Fibroblast of mammary gland (primary cell): ENCODE data around the gene SKI.

ENCODE experiments used
- DNase-seq: peaks from one replicate; pipeline ENCODE4 v3.0.0-alpha.2; 2010; ENCODE audit warnings: low read depth
- H3K4me3 ChIP-seq: 2 replicates; pipeline ENCODE4 v1.5.1; 2011; ENCODE audit warnings: low read depth, mild to moderate bottlenecking, low read length, moderate library complexity; ENCODE audit not compliant: control insufficient read depth
- TF ChIP-seq, protein P1 (sequence below): conservative IDR thresholded peaks from 2 replicates; pipeline ENCODE4 v1.5.1; 2011; ENCODE audit warnings: low read depth, low read length, inconsistent platforms; ENCODE audit not compliant: control insufficient read depth, insufficient read depth

The SKI gene

DNA sequence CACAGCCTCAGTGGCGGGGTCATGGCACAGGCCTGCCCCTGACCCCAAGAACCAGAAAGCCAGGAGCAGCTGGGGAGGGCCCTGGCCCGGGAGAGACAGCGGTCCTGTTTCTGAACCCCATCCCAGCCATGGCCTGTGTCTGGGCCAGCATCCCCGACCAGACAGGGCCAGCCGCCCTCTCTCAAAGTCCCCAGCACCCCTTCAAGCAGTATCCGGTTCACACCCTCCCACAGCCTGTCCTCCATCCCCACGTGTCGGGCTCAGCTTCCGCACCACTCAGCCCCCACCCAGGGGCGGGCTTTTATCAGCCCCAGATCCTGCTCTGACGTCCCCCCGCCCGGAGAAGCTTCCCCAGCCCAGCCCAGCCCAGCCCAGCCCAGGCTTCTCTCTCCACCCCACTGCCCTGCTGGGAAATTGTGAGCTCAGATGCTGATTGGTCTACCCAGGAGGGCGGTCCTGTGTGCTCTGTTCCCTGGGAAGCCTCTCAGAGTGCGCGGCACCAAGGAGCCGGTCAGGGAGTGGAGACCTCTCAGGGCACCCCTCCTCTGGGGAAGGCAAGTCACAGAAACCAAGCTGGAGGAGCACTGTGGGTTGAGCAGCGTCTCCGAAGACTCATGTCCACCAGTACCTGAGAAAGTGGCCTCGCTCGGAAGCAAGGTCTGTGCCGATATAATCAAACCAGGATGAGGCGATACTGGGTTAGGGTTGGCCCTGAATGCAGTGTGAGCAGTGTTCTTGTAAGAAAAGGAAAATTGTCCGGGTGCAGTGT is 28.9 kb upstream of the SKI start:
- H3K4me3 ChIP-seq, result peak overlapping the region; percentile 70
- TF ChIP-seq, protein P1, sequence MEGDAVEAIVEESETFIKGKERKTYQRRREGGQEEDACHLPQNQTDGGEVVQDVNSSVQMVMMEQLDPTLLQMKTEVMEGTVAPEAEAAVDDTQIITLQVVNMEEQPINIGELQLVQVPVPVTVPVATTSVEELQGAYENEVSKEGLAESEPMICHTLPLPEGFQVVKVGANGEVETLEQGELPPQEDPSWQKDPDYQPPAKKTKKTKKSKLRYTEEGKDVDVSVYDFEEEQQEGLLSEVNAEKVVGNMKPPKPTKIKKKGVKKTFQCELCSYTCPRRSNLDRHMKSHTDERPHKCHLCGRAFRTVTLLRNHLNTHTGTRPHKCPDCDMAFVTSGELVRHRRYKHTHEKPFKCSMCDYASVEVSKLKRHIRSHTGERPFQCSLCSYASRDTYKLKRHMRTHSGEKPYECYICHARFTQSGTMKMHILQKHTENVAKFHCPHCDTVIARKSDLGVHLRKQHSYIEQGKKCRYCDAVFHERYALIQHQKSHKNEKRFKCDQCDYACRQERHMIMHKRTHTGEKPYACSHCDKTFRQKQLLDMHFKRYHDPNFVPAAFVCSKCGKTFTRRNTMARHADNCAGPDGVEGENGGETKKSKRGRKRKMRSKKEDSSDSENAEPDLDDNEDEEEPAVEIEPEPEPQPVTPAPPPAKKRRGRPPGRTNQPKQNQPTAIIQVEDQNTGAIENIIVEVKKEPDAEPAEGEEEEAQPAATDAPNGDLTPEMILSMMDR, result peak; percentile 2
- peak; percentile 88 for DNase-seq

DNA sequence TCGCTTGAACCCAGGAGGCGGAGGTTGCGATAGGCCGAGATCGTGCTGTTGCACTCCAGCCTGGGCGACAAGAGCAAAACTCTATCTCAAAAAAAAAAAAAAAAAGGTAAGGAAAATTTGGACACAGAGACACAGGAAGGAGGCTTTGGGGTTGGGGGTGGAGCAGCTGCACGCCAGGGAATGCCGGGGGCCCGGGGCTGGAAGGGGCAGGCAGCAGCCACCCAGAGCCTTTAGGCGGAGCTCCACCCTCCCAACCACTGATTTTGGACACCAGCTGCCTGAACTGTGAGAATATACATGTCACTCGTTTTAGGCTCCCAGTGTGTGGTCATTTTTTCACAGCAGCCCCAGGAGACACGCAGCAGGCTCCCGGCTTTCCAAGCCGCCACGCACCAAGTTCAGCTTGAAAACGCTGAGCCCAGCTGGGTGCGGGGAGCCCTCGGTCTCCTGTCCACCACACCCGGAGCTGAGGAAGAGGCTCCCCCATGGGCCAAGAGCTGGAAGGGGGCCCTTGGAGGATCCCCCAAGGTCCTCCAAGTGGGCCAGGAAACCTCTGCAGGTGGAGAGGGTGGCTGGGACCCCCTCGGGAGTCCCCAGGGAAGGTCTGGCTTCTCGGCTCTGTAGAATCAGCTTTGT is 27.7 kb upstream of the SKI start:
- no peak overlapping the region for H3K4me3 ChIP-seq
- no peak for DNase-seq
- TF ChIP-seq, protein P1, result no peak

DNA sequence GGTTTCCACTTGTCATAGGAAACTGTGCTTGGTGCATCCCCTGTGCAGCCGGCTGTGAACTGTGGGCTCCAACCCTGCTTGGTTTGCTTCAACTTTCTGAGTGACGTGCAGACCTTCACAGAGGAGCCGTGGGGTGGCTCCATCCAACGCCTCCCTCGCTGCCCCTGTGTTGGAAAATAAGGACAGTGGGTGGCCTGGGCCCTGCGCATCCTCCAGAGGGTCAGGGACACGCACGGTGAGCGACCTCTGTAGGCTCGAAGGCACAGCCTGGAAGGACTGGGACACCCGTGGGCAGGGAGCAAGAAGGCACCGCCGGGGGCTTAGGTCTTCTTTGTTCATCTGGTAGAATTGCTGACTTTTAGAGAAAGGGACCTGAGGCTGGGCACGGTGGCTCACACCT is 27.1 kb upstream of the SKI start:
- no peak for DNase-seq
- H3K4me3 ChIP-seq, result no peak overlapping the region
- TF ChIP-seq, protein P1, result no peak

DNA sequence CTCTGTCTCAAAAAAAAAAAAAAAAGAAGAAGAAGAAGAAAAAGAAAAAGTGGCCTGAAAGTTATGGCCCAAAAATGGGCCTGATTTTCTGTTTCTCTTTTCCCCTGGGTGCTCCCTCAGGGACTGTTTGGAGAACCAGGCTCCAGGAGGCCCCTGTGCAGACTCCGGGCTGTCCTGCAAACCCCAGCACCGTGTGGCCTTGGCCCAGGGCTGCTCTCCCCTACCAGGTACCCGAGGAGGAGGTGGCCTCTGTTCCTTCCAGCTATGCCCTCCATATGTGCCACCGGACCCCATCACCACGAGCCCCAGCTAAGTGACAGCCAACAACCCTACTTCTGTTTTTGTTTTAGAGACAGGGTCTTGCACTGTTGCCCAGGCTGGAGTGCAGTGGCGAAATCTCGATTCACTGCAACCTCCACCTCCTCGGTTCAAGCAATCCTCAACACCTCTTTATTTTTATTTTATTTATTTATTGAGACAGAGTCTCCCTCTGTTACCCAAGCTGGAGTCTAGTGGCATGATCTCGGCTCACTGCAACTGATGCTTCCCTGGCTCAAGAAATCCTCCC is 26.0 kb upstream of the SKI start:
- TF ChIP-seq, protein P1, result no peak

DNA sequence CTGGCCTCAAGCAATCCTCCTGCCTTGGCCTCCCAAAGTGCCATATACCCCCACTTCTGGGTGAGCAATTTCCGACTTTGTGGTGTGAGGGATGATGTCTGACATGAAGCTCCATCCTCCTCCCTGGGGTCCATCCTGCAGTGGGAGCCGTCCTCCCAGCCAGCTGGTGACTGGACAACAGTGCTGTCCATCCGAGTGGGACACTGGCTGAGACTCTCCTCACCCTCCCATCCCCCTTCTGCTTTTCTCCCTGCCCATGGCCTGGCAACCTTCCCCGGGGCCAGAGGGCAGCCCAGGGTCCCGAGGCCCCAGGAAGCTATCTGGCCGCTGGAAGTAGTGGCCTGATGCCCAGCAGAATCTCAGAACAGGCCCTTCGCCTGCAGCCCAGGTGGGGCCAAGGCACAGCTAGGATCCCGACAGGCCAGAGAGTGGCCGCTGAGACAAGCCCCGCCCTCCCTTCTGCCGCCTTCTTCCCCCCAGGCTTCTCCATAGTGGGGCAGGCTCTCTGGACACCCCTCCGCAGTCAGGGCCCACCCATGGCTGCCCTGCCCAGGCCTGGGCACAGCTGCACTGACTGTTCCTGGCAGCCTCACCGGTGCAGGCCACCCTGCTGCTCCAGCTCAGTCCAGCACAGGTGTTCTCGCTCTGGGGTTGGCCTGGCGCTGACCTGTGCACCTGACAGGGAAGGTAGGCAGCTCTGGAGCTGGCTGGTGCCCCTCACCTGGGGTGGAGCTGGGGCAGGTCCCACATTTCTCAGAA is 25.1 kb upstream of the SKI start:
- TF ChIP-seq, protein P1, result no peak
- H3K4me3 ChIP-seq, result no peak overlapping the region
- DNase-seq, result no peak

More for the DNA sequence above, 26.0 kb upstream of the SKI start:
- DNase-seq, result no peak
- no peak overlapping the region for H3K4me3 ChIP-seq

DNA sequence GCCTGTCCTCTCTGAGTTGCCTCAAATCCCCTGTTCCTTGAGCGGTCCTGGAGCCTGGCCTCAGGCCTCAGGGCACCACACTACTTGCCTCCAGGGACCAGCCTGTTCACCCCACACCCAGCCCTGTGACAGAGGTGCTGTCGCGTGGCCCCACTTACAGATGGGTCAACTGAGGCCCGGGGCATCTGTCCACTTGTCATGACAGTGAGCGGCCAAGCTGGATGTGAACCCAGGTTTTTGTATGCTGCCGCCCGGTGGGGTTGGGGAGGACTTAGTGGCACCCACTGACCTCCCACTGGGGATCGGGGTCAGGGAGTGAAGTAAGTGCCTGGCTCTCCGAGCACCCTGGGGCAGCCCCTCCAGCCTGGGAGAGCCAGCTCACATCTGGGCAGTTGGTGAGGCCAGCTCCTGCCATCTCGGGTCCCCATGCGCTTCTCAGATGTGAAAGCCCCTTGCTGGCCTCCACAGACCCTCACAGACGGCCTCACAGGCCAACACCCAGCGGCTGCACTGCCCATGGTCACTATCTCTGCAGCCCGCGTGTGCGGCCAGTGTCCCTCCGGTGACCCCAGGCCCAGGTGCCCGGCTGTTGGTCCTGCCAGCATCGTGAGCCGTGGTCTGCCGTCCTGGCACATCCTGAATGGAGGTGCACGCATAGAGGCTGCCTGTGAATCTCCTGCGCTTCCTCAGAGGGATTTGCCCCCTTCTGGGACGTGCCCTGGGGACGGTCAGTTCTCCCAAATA is 24.3 kb upstream of the SKI start:
- H3K4me3 ChIP-seq, result peak overlapping the region; percentile 56
- DNase-seq, result no peak
- TF ChIP-seq, protein P1, result no peak
